ENCODE data around the gene FNBP1.

Gene FNBP1

DNA sequence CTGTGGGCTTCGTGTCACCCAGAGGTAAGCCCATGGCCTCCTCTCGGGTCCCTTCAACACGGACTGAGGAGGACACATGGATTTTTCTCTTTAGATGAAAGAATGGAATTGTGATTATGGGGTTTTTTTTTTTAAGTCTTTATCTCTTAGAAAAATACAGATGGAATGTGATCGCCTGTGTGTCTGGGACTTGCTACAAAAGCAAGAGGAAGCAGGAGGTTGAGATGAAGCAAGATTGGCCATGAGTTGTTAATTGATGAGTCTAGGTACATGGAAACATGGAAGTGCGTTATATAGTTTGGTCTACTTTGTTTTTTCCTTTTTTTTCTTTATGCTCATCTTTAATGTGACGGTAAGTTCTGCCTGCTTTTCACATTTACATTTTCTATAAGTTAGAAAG, 193.1 kb downstream of the FNBP1 start:
- DNase-seq, result no peak

DNA sequence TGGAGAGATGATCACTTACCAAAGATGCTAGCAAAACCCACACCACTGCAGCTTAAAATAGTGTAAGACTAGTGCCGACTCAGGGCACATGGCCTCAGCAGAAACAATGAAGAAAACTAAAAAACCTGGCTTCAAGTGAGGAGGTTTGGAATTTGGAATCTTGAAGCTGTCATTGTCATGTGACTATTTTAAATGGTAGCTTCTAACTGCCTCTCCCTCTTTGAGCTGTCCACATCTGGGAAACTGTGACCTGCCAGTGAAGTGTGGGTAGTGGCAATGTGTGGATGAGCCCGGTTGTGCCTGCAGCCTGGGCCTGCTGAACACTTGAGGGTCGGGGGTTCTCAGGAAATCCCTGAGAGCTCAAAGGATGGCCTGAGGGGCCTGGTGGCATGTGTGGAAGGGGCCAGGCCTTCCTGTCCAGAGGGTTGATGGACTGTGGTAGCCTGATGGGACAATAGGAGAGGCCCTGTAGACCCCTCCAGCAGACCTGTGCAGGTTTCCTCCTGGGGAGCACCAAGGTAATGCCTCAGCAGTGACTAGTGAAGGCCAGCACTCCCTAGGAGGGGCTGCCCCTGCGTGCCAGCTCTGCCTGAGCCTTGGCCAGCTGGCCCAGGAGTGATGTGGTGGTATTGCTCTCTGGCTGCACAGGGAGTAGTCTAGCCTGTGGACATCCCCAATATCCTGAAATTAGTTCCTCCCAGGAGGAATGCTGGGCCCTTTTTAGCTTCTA, 194.1 kb downstream of the FNBP1 start:
- no peak for DNase-seq

DNA sequence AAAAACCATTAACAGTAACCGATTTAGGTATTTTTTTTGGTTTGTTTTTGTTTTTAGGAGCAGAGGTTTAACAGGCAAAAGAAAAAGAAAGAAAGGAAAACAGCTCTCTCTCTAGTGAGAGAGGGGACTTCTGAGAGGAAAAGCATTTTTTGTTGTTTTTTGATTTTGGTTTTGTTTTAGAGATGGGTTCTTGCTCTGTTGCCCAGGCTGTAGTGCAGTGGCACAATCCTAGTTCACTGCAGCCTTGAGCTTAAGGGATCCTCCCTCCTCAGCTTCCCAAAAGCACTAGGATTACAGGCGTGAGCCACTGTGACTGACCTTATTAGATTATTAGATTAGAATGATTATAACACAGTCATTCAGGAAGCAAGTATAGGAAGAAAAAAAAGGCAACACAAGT, 197.6 kb downstream of the FNBP1 start:
- no peak for DNase-seq

DNA sequence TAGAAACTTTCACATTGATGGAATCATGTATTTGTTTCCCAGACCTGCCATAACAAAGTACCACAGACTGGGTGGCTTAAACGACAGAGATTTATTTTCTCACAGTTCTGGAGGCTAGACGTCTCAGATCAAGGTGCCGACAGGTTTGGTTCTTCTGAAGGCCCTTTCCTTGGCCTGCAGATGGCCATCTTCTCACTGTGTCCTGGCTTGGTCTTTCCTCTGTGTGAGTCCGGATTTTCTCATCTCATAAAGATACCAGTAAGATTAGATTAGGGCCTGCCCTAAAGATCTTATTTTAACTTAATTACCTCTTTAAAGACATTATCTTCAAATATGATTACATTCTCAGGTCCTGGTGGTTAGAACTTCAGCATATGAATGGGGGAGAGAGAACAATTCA, 201.9 kb downstream of the FNBP1 start:
- DNase-seq, result no peak

DNA sequence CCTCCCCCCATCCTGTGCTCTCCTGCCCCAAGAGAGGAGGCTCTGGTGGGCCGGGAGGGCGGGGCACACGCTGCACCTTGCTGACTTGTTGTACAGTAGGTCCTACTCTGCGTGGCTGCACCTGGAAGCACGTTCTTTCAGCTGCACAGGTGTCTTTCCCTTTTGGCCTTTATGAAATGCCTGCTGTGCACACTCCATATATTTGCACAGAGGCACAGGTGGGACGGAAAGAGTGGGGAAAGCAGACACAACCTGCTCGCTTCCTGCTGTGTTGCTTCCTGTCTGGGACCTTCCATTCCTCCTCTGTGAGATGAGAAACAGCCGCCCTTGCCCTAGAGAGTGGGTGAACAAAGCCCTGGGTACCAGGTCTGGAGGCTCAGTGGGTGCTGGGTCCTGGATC, 203.0 kb downstream of the FNBP1 start:
- no peak for DNase-seq

DNA sequence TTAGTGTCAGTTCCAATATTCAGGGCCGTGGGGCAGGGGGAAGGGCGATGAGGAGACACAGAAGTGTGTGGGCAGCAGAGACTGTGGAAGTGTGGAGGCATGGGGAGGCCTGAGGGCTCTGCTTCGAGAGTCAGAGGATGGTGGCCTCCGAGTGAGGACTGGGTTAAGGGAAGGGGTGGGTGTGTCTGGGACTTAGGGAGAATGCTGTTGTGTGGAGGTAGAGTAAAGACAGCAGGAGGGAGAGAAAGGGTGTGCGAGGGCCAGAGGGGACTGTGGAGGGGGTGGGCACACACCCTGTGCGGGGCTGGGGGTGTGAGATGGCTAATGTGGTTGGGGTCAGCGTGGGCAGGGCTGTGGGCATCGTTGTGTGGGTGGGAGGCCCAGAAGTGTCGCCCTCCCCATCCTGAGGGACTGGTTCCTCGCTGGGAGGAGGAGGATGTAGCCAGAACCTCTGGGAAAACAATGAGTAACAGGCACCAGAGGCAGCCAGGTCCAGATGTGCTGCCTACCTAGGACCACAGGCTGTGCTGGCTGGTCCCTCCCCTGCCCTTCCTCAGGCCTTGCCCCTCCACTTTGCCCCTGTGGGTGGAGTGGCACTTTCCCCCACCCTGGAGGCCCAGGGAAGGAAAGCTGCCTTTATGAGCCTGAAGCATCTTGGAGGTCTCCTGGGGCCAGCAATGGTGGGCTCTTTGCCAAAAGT, 203.5 kb downstream of the FNBP1 start:
- no peak for DNase-seq

DNA sequence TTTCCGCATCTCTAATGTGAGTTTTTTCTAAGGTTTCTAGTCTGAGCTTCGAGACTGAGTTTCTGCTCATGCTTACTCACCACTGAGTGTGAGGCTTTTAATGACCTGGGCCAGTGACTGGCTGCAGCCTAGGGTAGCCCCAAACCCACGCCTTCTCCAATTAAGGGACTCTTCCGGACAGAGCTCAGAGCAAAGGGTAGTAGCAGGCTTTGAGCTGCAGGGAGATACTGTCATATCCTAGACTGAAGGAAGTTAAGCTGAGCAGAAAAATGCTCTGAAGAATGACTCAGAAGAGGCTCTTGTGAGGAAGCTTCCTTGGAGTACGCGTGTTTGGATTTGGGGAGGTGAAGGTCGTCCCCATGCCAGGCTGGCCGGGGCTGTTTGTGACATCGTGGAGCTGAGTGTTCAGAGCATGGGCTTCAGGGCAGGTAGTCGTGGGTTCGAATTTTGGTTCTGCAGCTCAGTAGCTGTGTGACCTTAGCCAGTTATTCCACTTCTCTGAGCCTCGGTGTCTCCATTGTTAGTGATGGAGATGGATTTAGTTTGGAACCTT, 204.2 kb downstream of the FNBP1 start:
- no peak for DNase-seq
